ENCODE data around the gene PGM2.
"Not testable (repeated sequence)": the region's sequence is repeated elsewhere in the genome, so short reads cannot be mapped to it uniquely, and the experiment has no call there.

PGM2 gene

GRCh38 chr4:37818752-37819151 is 7.7 kb upstream of the PGM2 start:
- no peak for DNase-seq

- DNase-seq, result not testable (repeated sequence)
Measured at GRCh38 chr4:37820458-37820857, 6.0 kb upstream of the PGM2 start.

- no peak for DNase-seq
Measured at GRCh38 chr4:37821953-37822605, 4.4 kb upstream of the PGM2 start.

- peak in 1 of 2 donors; percentile 9 for DNase-seq
Measured at GRCh38 chr4:37825501-37825900, 985 bp upstream of the PGM2 start.

- peak in 1 of 2 donors; percentile 50 for DNase-seq
Measured at GRCh38 chr4:37825968-37826294, 555 bp upstream of the PGM2 start.

GRCh38 chr4:37827030-37827685 is 672 bp downstream of the PGM2 start:
- DNase-seq, result peak in 1 of 2 donors; percentile 8

GRCh38 chr4:37827802-37828321 is 1.4 kb downstream of the PGM2 start:
- no peak for DNase-seq

- no peak for DNase-seq
Measured at GRCh38 chr4:37828843-37829242, 2.4 kb downstream of the PGM2 start.

- no peak for DNase-seq
Measured at GRCh38 chr4:37830640-37831039, 4.2 kb downstream of the PGM2 start.

- no peak for DNase-seq
Measured at GRCh38 chr4:37835031-37835430, 8.5 kb downstream of the PGM2 start.

GRCh38 chr4:37835806-37836205 is 9.3 kb downstream of the PGM2 start:
- no peak for DNase-seq

- no peak for DNase-seq
Measured at GRCh38 chr4:37836274-37836673, 9.8 kb downstream of the PGM2 start.

- DNase-seq, result no peak
Measured at GRCh38 chr4:37836838-37837440, 10.5 kb downstream of the PGM2 start.

GRCh38 chr4:37837446-37837845 is 11.0 kb downstream of the PGM2 start:
- no peak for DNase-seq

- no peak for DNase-seq
Measured at GRCh38 chr4:37839426-37839825, 12.9 kb downstream of the PGM2 start.

- no peak for DNase-seq
Measured at GRCh38 chr4:37844204-37844603, 17.7 kb downstream of the PGM2 start.

- DNase-seq, result no peak
Measured at GRCh38 chr4:37845201-37845600, 18.7 kb downstream of the PGM2 start.

- peak in 1 of 2 donors; percentile 18 for DNase-seq
Measured at GRCh38 chr4:37847311-37847884, 20.9 kb downstream of the PGM2 start.

- DNase-seq, result peak; percentile 80 to 83
Measured at GRCh38 chr4:37852376-37852775, 25.9 kb downstream of the PGM2 start.

GRCh38 chr4:37858112-37858511 is 31.6 kb downstream of the PGM2 start:
- no peak for DNase-seq

GRCh38 chr4:37858872-37859271 is 32.4 kb downstream of the PGM2 start:
- DNase-seq, result no peak

- DNase-seq, result no peak
Measured at GRCh38 chr4:37860266-37860665, 33.8 kb downstream of the PGM2 start.

GRCh38 chr4:37862961-37863360 is 36.5 kb downstream of the PGM2 start:
- DNase-seq, result no peak

- DNase-seq, result peak; percentile 93 to 97
Measured at GRCh38 chr4:37864786-37865185, 38.3 kb downstream of the PGM2 start.
